Osteoblast (primary cell): ENCODE measurements around the gene SGMS2. TPM values are rescaled to one million over a fixed set of nuclear protein-coding genes. Genes with fewer than 3 reads are reported as not detected.

Source experiments
- DNase-seq: peaks from one replicate; pipeline ENCODE4 v3.0.0; 2011; ENCODE audit warnings: low spot score, mixed read lengths; ENCODE audit not compliant: insufficient read length; ENCODE audit errors: missing footprints
- H2AFZ ChIP-seq: 2 replicates; pipeline ENCODE4 v1.6.0; 2011; ENCODE audit warnings: mild to moderate bottlenecking, low read length
- H3K27ac ChIP-seq: 2 replicates; pipeline ENCODE4 v1.5.1; 2011; ENCODE audit warnings: mild to moderate bottlenecking, low read depth, low read length, moderate library complexity
- H3K27me3 ChIP-seq: 2 replicates; pipeline ENCODE4 v1.6.0; 2012; ENCODE audit warnings: mild to moderate bottlenecking, control low read depth, inconsistent platforms, low read length, moderate library complexity; ENCODE audit not compliant: insufficient read depth
- H3K36me3 ChIP-seq: 2 replicates; pipeline ENCODE4 v1.5.1; 2011; ENCODE audit warnings: mild to moderate bottlenecking, low read length, control low read depth, moderate library complexity; ENCODE audit not compliant: insufficient read depth
- H3K4me1 ChIP-seq: 2 replicates; pipeline ENCODE4 v1.5.1; 2011; ENCODE audit warnings: mild to moderate bottlenecking, low read length, control low read depth, moderate library complexity; ENCODE audit not compliant: insufficient read depth
- H3K4me2 ChIP-seq: 2 replicates; pipeline ENCODE4 v1.6.0; 2011; ENCODE audit warnings: mild to moderate bottlenecking, low read length; ENCODE audit not compliant: insufficient read depth
- H3K4me3 ChIP-seq: fragments of 200-600 bp; sonication (generic); 3 replicates; pipeline ENCODE4 v1.5.1; 2012; ENCODE audit warnings: mild to moderate bottlenecking, low read length, inconsistent platforms; ENCODE audit not compliant: insufficient read depth
- H3K79me2 ChIP-seq: 2 replicates; pipeline ENCODE4 v1.6.0; 2012; ENCODE audit warnings: mild to moderate bottlenecking, low read length, control low read depth, inconsistent platforms; ENCODE audit not compliant: insufficient read depth
- H3K9me3 ChIP-seq: 2 replicates; pipeline ENCODE4 v1.5.1; 2011; ENCODE audit warnings: low read depth, low read length, control low read depth
- H4K20me1 ChIP-seq: 2 replicates; pipeline ENCODE4 v1.6.0; 2012; ENCODE audit warnings: mild to moderate bottlenecking, low read length, control low read depth; ENCODE audit not compliant: insufficient read depth
- total RNA-seq: library from RNA; depleted of rRNA; stranded (reverse); fragments of >200 nt; gene quantifications from 2 replicates; pipeline ENCODE4 v1.2.3, GENCODE V29; 2012
- TF ChIP-seq, protein P1 (sequence below): IDR thresholded peaks from 2 replicates; pipeline ENCODE4 v1.5.1; 2011; ENCODE audit warnings: mild to moderate bottlenecking, low read depth, low read length, moderate library complexity; ENCODE audit errors: extremely low read depth

SGMS2 gene
- total RNA-seq, 1 donor: 148 TPM

DNA sequence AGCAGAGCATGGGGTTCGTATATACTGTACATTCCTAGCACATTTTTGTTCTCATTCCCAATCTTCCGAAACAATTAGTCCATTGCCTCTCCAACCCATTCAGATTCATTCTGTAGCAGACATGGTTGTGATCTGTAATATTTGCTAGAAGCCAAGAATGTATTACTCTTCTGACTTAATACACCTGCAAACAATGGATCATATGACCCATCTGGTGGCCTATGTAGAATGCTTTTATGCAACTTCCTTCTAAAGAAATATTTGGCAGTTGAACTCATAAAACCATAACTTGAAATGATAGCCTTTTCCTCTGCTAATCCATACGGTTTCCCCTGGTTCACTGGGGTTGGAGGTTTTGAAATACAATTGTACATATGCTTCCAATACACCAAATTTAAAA is 32.8 kb upstream of the SGMS2 start:
- DNase-seq: no peak
- Histone ChIP-seq H3K4me2 (no peak overlapping the region), H3K27me3 (peaks cover 22% of the 10 kb centered on the region), H3K27ac (no peak overlapping the region), H2AFZ (no peak overlapping the region), H3K4me1 (no peaks in the 10 kb centered on the region), H4K20me1 (no peaks in the 10 kb centered on the region), H3K9me3 (peaks cover 2% of the 10 kb centered on the region), H3K36me3 (no peaks in the 10 kb centered on the region), H3K79me2 (no peaks in the 10 kb centered on the region), H3K4me3 (no peak overlapping the region)
- TF ChIP-seq, protein P1, sequence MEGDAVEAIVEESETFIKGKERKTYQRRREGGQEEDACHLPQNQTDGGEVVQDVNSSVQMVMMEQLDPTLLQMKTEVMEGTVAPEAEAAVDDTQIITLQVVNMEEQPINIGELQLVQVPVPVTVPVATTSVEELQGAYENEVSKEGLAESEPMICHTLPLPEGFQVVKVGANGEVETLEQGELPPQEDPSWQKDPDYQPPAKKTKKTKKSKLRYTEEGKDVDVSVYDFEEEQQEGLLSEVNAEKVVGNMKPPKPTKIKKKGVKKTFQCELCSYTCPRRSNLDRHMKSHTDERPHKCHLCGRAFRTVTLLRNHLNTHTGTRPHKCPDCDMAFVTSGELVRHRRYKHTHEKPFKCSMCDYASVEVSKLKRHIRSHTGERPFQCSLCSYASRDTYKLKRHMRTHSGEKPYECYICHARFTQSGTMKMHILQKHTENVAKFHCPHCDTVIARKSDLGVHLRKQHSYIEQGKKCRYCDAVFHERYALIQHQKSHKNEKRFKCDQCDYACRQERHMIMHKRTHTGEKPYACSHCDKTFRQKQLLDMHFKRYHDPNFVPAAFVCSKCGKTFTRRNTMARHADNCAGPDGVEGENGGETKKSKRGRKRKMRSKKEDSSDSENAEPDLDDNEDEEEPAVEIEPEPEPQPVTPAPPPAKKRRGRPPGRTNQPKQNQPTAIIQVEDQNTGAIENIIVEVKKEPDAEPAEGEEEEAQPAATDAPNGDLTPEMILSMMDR: no peak

DNA sequence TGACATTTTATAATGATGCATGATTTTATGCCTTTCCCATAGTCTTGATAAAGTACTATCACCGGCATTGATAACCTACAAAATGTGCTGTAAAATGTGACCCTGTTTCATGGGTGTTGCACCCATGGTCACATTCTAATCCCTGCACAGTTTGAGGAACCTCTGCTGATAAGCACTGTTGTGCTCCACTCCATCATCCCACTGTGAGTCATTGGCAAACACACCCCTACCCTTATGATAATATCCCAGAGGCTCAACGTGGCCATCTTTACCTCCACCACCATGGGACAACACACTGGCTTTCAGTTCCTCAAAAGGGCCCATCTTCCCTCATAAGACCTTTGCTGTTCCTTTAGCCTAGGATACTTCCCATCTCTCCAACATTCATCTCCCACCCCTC is 32.0 kb upstream of the SGMS2 start:
- Histone ChIP-seq H3K36me3 (no peaks in the 10 kb centered on the region), H3K4me3 (no peak overlapping the region), H2AFZ (no peak overlapping the region), H3K79me2 (no peaks in the 10 kb centered on the region), H3K27me3 (peaks cover 23% of the 10 kb centered on the region), H4K20me1 (no peaks in the 10 kb centered on the region), H3K9me3 (peaks cover 2% of the 10 kb centered on the region), H3K4me1 (no peaks in the 10 kb centered on the region), H3K27ac (no peak overlapping the region), H3K4me2 (no peak overlapping the region)
- TF ChIP-seq, protein P1: no peak
- no peak for DNase-seq

DNA sequence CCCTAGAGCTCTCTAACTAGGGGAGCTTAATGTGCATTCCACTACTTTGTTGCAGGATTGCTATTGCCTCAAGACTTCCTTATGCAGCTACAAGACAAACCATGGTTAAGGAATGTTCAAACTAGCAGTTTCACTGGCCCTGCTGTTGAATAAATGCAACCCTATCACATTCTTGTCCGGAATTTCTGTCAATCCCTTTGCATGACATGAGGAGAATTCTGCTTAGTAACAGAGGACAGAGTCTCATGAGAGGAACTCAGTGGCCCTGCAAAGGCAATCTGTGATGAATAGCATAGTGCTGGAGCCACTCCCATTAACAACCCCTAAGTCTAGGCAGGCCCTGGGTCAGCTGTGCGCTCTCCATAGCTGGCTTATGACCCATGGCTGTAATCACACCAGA is 30.7 kb upstream of the SGMS2 start:
- Histone ChIP-seq H3K27ac (no peak overlapping the region), H3K27me3 (peaks cover 23% of the 10 kb centered on the region), H3K9me3 (no peaks in the 10 kb centered on the region), H3K4me1 (no peaks in the 10 kb centered on the region), H3K36me3 (no peaks in the 10 kb centered on the region), H3K79me2 (no peaks in the 10 kb centered on the region), H2AFZ (no peak overlapping the region), H3K4me3 (no peak overlapping the region), H3K4me2 (no peak overlapping the region), H4K20me1 (no peaks in the 10 kb centered on the region)
- no peak for DNase-seq
- TF ChIP-seq, protein P1: no peak

DNA sequence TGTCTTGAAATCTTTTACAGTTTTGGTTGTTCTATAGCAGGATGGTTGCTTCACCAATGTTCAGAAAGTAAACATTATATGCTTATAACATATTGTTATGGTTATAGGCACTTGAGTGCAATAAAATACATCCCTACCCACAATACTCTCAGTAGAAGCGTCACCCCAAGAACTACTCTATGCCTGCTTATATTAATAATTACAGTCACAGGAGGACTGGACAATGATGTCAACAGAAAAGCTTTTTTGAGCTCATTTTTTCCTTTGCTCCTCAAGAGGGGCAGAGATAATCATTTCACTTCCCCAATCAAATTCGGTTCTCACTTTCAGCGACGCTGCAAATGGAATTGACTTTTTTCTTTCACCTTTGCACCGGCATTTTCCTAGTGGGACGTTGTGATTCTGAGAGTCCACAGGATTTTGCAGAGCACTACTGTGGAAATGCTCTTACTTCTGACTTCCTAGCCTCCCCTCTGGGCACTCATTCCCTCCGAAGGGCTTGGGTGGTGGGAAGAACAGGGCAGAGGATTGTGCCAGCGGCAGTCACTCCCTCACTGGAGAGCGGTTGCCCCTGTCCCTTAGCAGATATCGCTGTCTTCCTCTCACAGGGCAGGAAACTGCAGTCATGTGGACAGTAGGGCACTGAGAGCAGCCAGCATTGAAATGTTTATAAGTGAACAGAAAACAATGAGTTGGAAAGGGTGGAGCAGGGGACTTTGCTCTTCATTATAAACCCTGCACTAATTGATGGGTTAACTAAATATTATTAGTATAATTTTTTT is 24.9 kb upstream of the SGMS2 start:
- Histone ChIP-seq H3K4me3 (no peak overlapping the region), H4K20me1 (no peaks in the 10 kb centered on the region), H2AFZ (no peak overlapping the region), H3K4me1 (peaks cover 9% of the 10 kb centered on the region), H3K36me3 (no peaks in the 10 kb centered on the region), H3K27ac (no peak overlapping the region), H3K9me3 (no peaks in the 10 kb centered on the region), H3K79me2 (no peaks in the 10 kb centered on the region), H3K4me2 (no peak overlapping the region), H3K27me3 (peaks cover 14% of the 10 kb centered on the region)
- TF ChIP-seq, protein P1: no peak
- no peak for DNase-seq
